GM21367 (cell line): Measurements from ENCODE around the gene HIP1.
"Not testable (repeated sequence)": the region's sequence is repeated elsewhere in the genome, so short reads cannot be mapped to it uniquely, and the experiment has no call there.

Experiments
- ATAC-seq: cut with Tn5 transposase; IDR thresholded peaks from one replicate; pipeline ENCODE4 v1.9.1; 2021; ENCODE audit not compliant: unreplicated experiment

Gene HIP1

DNA sequence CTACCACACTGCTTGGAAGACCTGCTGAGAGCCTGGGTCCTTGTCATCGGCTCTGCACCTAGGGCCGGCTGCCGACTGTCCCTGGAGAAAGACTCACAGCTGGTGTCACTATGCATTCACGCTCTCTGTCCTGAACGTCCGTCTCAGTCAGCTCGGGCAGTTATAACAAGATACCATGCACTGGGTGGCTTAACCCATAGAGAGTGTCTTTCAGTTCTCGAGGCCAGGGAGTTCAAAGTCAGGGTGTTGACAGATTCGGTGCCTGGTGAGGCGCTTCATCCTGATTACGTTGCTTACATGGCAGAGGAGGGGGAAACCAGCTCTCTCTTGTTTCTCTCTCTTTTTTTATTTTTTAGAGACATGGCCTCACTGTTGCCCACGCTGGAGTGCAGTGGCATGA, 155.5 kb downstream of the HIP1 start:
- ATAC-seq, result no peak

DNA sequence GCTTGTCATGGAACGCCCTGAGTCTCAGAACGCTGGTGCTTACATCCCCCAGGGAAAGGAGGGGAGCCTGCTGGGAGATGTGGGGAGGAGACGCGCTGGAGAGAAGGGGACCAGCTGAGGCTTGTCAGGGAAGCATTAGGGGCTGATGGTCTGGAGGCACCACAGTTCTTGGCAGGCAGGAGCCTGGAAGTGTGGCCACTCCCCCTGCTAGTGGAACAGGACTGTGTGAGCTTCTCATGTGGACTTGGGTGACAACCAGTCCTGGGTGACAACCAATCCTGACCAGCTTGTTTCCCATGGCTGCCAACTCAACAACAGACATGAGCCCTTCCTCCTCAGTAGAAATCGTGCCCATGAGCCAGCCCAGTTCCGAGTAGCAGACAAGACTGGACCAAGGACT, 158.8 kb downstream of the HIP1 start:
- no peak for ATAC-seq

DNA sequence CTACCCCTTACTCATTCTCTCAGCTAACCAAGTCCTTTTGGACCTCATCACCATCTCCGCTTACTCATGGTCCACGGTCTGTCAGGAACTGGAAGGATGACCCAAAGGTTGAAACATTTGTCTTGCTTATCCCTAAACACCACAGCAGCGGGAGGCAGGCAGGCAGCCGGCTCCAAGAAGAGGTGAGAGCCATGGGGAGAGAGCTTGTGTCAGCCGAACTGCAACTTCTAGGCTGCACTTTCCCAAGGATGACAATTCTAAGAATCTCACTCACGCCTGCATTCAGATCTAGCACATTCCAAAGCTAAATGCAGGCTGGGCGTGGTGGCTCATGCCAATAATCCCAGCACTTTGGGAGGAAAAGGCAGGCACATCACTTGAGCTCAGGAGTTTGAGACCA, 160.7 kb downstream of the HIP1 start:
- ATAC-seq, result no peak

DNA sequence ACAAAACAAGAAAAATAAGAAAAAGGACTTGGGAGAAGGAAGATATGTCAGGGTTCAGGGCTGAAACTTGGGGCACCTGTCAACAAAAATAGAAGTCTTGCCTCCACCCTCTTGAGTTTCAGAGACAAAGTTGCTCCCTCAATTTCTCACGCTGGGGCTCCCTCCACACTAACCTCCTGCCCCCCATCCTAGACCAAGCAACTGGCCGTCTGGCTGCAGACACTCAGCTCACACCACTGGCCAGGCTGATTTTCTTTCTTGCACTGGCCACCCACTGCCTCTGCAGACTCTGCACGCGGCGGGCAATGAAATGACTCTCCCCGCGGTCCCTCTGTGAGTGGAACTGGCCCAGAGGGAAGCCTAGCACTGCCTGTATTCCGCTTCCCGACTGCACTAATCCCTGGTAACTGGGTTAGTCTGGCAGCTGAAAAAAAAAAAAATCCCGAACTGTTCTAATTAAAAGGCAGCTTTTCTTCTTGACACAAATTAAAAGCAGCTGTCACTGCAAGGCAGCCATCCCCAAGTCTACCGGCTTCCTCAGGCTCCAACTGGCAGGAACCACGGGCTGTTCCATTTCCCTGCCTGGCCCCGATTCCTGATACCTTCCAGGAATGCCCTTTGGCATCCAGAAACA, 163.1 kb downstream of the HIP1 start:
- ATAC-seq, result no peak

DNA sequence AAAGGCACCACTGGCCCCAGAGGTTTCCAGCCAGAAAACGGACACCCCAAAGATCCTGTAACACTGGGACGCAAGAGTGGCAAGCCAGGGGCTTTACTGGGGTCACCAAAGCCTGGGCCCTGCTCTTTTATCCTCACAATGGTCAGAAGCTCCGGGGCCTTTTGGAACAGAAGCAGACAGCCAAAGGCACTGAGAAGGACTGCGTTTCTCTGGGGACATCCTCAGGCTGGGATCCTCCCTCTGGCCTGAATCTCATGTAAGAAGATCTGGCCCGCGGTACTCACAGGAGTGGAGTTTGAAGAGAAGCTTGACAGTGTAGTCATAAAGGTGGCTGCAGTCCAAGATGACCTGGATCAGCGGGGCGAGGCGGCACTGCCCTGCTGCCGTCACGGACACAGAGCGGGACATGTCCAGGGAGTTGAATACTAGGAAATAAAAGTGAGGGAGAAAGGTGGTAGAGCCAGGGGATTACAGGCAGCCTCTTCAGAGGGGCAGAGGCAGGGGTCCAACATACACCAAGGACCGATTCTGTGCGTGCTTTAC, 165.2 kb downstream of the HIP1 start:
- ATAC-seq, result no peak

DNA sequence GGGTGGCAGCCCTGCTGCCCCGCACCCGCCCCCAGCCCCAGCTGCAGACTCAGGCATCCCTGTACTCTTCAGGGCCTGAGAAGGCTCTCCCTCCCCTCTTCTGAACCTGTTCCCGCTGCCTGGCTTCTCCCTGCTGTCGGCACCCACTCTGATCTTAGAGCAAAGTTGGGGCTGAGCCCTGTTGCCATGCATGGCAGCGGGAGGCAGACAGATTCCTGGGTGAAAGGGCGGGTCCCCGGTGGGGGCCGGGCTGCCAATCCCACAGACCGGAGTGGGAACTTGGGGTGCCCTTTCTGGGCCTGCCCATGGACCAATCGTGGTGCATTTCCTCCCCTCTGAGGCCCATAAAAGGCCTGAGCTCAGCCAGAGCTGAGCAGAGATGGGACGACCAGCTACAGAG, 165.9 kb downstream of the HIP1 start:
- ATAC-seq, result no peak

DNA sequence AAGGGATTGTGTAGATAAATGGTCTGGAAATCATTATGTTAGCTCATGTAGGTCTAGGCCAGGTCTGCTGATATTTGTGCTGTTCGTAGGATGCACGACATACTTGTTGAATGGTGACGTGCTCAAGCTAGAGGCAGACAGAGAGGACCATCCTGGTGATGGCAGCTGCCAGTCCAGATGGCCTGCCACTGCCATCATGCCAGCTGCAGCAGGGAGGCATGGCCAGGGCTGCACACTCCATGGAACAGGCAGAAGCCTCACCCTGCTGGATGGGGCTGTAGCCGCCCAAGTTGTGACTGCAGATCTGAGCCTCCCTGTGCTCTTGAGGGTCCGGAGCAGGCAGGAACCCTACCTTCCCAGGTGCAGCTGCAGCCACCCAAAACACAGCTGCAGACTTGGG, 166.3 kb downstream of the HIP1 start:
- ATAC-seq, result no peak

DNA sequence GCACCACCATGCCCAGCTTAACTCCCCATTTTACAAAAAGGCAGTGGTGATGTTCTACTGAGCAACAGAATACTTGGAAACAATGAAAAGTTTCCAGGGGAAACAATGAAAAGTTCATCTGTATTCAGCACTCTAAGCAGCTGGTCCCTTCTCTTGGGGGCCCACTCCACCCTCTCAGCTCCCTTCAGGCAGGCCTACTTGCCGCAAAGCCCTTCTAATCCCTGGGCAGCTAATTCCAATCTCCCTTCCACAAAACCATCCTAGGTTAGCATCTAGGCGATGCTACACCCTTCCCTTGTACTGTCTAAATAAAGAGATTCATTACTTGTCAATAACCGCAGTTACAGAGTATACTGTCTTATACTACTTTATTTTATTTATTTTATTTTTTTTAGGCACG, 167.5 kb downstream of the HIP1 start:
- ATAC-seq, result no peak

DNA sequence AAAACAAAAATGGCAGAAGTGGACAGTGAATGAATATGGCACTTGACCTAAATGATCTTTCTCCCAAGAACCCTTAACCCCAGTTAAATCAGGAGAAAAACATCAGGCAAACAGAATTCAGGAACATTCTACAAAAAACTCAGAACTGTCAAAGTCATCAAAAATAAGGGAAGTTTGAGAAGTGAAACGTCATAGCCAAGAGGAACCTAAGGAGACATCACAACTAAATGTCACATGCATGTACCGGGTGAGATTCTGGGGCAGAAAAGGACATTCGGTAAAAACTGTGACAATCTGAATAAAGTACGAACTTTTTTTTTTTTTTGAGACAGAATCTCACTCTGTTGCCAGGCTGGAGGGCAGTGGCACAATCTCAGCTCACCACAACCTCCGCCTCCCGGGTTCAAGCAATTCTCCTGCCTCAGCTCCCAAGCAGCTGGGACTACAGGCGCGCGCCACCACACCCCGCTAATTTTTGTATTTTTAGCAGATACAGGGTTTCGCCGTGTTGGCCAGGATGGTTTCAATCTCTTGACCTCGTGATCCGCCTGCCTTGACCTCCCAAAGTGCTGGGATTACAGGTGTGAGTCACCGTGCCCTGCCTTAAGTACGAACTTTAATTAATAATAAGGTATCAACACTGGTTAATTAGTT, 169.0 kb downstream of the HIP1 start:
- ATAC-seq, result not testable (repeated sequence)

DNA sequence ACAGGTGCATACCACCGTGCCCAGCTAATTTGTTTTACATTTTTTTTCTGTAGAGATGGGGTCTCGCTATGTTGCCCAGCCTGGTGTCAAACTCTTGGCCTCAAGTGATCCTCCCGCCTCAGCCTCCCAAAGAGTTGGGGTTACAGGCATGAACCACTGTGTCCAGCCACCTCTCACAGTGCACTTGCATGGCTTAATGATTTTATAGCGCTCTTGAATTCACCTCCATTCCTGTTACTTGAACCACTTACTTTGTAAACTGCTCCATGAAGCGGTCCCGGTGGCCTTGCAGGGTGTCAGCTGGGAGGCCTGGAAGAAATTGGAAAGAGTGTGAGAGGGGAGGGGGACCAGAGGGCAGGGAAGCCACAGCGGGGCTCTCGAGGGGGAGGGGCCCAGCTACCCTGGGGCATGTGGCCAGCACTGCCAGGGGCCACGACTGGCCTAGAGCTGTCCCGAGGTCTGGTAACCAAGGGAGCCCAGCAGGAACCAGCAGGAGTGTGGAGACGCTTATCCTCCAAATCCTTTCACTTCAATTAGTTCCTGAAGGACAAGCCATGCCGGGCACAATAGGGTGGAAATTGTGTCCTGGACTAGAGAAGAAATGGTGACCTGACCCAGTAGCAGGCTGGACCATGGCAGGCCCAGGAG, 170.7 kb downstream of the HIP1 start:
- no peak for ATAC-seq

DNA sequence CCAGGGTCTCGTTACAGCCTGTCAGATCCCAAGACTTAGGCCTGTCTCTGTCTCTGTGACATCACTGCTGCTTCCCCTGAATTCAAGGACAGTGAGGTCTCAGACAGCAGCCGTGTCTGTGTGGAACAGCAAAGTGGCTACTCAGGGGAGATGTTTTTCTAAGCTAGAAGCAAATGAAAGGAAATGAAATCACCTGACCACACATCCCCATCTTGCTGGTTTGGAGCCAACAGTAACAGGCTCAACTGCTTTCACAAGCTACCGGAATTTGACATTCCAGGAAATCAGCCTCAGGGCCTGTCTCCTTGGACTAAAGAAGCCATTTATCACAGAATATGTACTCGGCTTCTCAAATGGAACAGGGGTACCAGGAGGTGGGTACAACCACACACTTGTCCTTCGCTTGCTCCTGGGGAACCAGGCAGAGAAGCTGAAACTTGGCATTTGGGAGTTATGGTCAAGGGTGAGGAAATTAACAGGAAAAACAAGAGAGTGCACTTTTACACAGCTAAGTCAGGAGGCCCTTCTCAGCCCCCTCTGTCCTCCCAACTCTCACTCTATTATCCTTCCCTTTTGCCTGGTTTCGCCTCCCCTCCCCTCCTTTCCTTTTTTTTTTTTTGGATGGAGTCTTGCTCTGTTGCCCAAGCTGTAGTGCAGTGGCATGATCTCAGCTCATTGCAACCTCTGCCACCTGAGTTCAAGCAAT, 173.5 kb downstream of the HIP1 start:
- ATAC-seq, result no peak

DNA sequence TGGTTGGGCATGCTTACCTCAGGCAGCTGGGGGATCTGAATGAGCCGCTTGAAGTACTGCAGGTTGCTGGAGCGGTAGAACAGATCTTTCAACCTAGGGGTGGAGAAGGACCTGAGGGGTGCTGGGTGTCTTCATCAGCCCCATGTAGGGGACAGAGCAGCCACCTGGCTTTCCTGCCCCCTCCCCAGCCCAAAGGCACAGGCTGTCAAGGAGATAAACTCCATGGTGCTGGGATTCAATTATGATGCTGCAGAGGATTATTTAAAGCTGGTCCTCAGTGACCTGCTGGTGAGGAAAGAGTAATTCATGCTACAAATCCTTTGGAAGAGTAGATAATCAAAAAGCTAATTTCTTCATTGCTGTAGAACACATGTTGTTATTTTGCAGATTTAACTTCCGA, 175.6 kb downstream of the HIP1 start:
- ATAC-seq, result no peak

DNA sequence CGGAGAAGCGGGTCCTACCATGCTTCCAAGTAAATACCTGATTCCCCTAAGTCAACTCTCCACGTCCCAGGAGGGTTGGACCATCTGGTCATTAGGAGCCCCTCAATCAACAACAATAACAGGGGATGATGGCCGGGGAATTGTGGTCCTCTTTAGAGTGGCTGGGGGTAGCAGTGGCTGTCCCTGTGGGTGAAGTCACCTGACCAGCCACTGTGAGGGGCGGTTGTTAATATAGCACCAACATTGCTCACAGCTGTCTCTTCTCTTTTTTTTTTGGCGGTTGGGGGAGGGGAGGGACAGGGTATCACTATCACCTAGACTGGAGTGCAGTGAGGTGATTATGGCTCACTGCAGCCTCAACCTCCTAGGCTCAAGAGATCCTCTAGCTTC, 178.8 kb downstream of the HIP1 start:
- no peak for ATAC-seq

DNA sequence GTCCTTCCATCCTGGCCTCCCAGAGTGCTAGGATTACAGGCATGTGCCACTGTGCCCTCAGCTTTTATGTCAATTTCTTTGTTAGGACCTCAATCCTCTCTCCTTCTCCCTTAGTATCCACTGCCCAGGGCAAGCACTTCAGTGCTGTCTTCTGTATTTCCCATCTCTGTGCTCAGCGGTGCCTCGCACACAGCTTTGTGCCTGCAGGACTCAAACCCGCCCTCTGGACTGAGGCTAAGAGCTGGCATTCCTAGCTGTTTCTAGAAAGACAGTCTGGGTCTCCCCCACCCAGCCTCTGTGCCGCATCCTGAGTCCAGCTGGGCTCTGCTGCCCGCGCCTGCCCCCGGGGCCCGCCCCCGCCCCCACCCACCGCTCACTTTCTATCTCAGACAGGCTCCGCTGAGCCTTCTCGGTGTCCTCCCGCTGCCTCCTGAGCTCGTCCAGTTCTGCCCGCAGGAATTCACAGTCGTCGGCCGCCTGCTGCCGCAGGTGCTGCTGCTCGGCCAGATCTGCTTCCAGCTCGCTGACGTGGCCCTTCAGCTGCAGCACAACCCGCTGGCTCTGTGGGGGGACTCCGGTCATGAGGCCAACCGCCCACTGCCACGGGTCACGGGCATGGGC, 179.3 kb downstream of the HIP1 start:
- ATAC-seq, result no peak

DNA sequence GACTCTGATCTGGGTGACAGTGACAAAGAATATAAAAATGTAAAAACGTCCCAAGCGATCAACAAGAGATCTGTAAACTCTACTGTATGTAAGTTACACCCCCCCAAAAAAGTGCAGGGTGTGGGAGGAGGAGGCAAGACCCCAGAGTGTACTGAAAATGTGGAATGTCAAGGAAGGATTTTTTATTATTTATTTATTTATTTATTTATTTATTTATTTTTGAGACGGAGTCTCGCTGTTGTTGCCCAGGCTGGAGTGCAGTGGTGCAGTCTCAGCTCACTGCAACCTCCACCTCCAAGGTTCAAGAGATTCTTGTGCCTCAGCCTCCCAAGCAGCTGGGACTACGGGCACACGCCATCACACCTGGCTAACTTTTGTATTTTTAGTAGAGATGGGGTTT, 181.9 kb downstream of the HIP1 start:
- ATAC-seq, result not testable (repeated sequence)

DNA sequence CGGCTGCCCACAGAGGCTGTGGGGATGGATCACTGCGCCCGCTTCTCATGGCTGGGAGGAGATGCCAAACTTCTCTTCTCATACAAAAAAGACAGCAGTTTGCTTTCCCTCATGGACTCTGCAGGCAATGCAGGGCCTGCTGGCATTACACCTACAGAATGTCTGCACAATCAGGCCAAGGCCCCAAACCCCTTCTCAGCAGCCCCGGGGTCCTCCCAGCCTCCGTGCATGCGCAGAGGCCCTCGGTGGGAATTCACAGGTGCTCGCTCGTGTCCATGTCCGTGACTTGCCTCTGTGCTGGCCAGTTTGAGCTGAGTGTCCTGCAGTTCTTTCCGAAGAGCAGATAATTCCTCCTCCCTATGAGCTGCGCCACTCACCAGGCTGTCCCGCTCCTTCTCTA, 183.0 kb downstream of the HIP1 start:
- no peak for ATAC-seq

DNA sequence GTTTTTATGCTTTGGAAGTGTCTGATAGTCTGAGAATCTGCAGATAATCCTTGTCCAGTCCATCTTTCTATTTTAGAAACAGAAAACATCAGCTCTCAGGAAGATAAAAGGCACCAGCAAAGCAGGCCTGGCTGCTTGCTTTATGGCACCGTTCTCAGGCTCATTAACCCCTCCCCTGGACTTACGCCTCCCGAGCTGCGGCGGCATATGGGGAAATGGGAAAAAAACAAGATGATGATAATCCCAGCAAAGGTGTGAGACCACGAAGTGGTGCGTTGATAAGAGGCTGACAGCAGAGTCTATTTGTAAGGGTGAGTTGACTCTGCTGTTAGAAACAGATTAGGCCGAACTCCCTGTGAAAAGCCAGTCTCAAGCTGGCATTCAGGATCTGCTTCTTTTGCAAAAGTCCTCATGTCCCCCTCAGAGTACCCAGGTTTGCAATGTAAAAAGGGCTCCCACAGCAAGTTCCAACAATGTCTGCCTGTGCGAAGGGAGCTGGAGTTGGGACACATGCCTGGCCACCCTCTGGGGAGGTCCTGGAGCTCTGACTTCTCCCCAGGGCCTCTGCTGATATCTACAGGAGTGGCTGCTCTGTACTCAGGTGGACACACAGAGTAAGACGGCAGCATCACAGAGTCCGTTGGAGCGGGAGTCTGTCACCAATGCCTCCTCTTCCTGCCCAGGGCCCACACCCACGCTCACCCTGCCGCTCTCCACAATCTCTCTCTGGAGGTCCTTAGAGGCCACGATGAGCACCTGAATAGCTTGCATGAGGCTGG, 192.3 kb downstream of the HIP1 start:
- ATAC-seq, result no peak

DNA sequence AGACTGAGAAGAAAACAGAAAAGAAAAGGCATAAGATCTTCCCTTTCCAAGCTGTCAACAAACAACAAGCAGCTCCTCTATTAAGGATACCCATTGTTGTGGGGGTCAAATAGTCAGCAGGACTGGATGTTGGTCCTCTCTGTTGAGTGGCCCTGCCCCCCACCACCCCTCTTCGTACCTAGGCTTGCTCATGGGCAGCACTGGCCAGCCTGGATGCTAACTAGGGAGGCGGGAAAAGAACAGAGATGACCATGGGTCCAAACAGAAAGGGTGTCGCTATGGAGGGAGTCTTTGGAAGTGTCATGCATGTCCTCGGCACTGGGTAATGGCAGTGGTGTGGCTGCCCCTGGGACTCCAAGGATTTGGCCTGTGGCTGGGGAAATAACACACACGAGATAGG, 201.0 kb downstream of the HIP1 start:
- ATAC-seq, result no peak

DNA sequence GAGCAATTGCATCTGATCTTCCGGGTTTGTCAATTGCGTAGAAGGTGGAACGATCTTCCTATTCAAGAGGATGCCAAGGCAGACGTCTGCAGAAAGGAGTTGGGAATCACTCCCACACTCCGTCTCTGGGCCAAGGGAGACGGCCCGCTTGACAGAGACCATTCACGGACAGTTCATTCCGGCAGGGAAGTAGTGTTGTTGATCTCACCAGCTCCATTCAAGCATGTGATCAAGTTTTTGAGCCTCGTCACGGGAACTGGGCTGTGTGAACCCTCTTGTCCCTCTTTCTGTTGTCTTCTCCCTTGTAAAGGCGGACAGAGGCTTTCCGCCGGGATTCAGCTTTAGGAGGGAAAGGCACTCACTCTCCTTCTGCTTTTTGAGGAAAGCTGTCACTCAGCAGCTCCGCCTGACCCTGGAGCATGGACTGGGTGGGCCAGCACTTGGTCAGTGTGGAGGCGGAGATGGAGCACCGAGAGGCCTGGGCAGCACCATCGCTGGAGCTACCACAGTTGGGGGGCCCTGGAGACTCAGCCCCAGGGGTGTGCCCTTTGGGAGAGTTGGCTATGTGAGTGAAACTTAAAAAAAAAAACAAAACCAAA, 201.7 kb downstream of the HIP1 start:
- ATAC-seq, result no peak

DNA sequence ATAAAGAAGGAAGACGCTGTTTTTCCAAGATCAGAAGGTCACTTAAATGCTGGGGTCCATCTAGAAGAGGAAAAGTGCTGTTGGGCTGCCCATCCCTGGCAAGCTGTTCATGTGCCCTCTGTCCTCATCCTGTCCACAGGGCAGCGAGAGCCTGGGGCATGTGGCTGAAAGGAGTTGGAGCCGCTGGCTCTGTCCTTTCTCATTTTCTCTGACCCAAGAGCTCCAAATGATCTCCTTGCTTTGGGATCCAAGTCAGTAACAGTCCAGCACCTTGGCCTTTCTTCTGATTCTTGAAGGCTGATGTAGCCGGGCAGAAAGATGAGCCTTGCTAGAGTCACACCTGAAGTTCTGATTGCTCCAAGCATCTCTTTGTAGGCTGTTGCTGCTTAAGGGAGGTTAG, 202.2 kb downstream of the HIP1 start:
- ATAC-seq, result no peak
